ENCODE results near the gene MS4A18. TPM values are rescaled to one million over a fixed set of nuclear protein-coding genes. Genes with fewer than 3 reads are reported as not detected.

Gene MS4A18
- total RNA-seq, result not detected in 2 replicates

GRCh38 chr11:60724420-60724819 lies at the start of gene MS4A18:
Gene MS4A18, plus strand, starts transcription at chr11:60724720.

GRCh38 chr11:60699284-60699691 lies 25.2 kb upstream of the MS4A18 start, which contains the start of gene MS4A8:
Gene MS4A8, plus strand, starts transcription at chr11:60699612. Its CDS starts 1,249 bp downstream, at chr11:60700861.

GRCh38 chr11:60756307-60757032 lies 31.9 kb downstream of the MS4A18 start, which contains the start of gene MS4A15:
Gene MS4A15, plus strand, starts transcription at chr11:60756867. Its CDS starts 6,867 bp downstream, at chr11:60763734.

GRCh38 chr11:60785136-60785535 lies 60.6 kb downstream of the MS4A18 start, which contains the start of gene MS4A10:
Gene MS4A10, plus strand, starts transcription at chr11:60785333. Its CDS starts 5,003 bp downstream, at chr11:60790336.

Other genes starting within 250 kb of the MS4A18 start
- not detected in 2 replicates for gene MS4A12, start 231.9 kb upstream of the MS4A18 start, total RNA-seq
- gene MS4A13, start 209.3 kb upstream of the MS4A18 start, total RNA-seq, result not detected in 2 replicates
- gene MS4A8, start 25.1 kb upstream of the MS4A18 start, total RNA-seq, result not detected in 2 replicates
- gene MS4A15, start 32.1 kb downstream of the MS4A18 start, total RNA-seq, result not detected in 2 replicates
- not detected in 2 replicates for gene MS4A10, start 60.6 kb downstream of the MS4A18 start, total RNA-seq
- gene CCDC86, start 117.4 kb downstream of the MS4A18 start, total RNA-seq, result 20.6 and 26.2 TPM in 2 replicates
- not detected in 2 replicates for gene PTGDR2, start 131.2 kb downstream of the MS4A18 start, total RNA-seq
- gene ZP1, start 142.8 kb downstream of the MS4A18 start, total RNA-seq, result 0.18 and 0.81 TPM in 2 replicates
- gene PRPF19, start 181.9 kb downstream of the MS4A18 start, total RNA-seq, result 48.6 and 52.4 TPM in 2 replicates
- 70.6 and 77.4 TPM in 2 replicates for gene TMEM109, start 189.4 kb downstream of the MS4A18 start, total RNA-seq
- gene TMEM132A, start 199.7 kb downstream of the MS4A18 start, total RNA-seq, result 17.9 and 77.4 TPM in 2 replicates
- gene SLC15A3, start 227.5 kb downstream of the MS4A18 start, total RNA-seq, result 7.6 and 16.0 TPM in 2 replicates
- not detected in 2 replicates for gene CD6, start 247.0 kb downstream of the MS4A18 start, total RNA-seq